GM21526 (cell line): ENCODE results near the gene MICOS13.
"Not testable (repeated sequence)": the region's sequence is repeated elsewhere in the genome, so short reads cannot be mapped to it uniquely, and the experiment has no call there.

Source experiments
- ATAC-seq: cut with Tn5 transposase; IDR thresholded peaks from one replicate; pipeline ENCODE4 v1.9.1; 2021; ENCODE audit warnings: moderate library complexity; ENCODE audit not compliant: unreplicated experiment, low FRiP score

The MICOS13 gene

DNA sequence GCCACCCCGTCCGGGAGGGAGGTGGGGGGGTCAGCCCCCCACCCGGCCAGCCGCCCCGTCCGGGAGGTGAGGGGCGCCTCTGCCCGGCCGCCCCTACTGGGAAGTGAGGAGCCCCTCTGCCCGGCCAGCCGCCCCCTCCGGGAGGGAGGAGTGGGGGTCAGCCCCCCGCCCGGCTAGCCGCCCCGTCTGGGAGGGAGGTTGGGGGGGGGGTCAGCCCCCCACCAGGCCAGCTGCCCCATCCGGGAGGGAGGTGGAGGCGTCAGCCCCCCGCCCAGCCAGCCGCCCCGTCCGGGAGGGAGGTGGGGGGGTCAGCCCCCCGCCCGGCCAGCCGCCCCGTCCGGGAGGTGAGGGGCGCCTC is 21.7 kb upstream of the MICOS13 start:
- not testable (repeated sequence) for ATAC-seq

GRCh38 chr19:5700455-5701092 is 20.3 kb upstream of the MICOS13 start:
- no peak for ATAC-seq

DNA sequence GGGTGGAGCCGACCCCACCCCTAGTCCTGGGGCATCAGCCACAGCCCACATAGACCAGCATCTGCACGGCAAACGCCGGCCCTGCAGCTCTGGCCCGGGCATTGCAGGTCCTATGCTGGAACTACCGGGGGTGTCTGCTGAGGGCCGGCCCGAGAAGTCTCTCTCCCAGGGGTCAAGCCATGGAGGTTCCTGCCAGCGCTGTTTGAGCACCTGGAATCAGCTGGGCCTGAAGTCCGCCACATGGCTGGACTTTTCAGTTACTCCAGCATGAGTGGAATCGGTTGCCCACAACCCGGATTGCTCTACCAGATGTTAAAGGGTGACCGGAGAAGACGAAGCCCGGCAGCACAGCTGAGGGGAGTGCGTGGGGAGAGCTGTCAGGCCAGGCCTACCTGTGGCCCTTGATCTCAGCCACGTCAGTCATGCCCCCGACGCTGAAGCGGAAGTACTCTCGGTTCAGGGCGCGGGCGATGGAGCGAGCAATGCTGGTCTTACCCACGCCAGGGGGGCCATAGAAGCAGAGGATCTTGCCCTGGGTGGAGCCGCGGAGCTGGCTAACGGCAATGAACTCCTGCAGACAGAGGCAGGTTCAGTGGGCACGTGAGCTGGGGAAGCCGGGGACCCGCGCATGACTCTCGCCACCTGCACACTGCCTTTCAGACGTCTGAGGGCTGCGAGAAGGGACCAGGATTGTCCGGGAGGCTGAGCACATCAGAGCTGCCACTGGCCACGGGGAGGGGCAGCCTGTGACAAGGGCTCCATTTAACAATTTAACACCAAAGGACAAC is 18.5 kb upstream of the MICOS13 start:
- no peak for ATAC-seq

- no peak for ATAC-seq
These were observed 17.7 kb upstream of the MICOS13 start for GRCh38 chr19:5697890-5698634.

DNA sequence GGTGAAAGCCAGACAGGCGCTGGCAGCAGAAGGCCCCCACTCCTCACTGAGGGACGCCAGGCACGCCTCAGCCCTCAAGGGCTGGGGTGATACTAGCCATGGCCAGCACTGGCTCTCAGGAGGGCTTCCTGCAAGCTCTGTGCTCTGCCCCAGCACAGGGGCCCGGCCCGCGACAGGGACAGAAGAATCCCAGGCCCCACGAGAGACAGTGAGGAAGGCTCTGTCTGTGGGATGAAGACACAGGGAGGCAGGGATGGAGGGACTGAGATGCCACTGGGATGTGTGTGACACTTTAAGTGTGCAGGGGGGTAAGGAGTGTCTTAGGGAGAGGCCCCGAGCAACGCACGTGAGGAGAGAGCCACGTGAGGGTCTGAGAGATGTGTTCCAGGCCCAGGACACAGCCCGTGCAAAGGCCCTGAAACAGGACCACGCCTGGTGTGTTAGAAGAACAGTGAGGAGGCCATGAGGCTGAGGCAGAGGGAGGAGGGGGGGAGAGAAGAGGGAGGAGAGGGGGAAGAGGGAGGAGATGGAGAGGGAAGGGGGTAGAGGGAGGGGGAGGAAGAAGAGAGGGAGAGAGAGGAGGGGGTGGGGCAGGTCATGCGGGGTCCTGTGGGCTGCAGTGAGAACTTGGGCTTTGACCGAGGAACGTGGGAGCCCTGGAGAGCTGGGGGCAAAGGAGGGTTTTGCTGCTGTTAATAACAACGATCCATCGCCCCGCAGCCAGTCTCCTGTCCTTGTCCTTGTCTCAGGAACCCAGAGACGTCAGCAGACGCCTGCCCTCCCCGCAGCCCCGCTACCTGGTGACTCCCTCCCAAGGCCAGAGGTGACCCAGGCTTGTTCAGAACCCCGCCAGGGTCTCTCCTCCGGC is 16.9 kb upstream of the MICOS13 start:
- no peak for ATAC-seq

GRCh38 chr19:5696196-5697021 is 16.1 kb upstream of the MICOS13 start:
- ATAC-seq = no peak

GRCh38 chr19:5695649-5696195 is 15.4 kb upstream of the MICOS13 start:
- no peak for ATAC-seq

GRCh38 chr19:5694956-5695648 is 14.8 kb upstream of the MICOS13 start:
- ATAC-seq = no peak

GRCh38 chr19:5694167-5694955 is 14.0 kb upstream of the MICOS13 start:
- ATAC-seq = no peak

GRCh38 chr19:5693195-5694166 is 13.2 kb upstream of the MICOS13 start:
- ATAC-seq = no peak

DNA sequence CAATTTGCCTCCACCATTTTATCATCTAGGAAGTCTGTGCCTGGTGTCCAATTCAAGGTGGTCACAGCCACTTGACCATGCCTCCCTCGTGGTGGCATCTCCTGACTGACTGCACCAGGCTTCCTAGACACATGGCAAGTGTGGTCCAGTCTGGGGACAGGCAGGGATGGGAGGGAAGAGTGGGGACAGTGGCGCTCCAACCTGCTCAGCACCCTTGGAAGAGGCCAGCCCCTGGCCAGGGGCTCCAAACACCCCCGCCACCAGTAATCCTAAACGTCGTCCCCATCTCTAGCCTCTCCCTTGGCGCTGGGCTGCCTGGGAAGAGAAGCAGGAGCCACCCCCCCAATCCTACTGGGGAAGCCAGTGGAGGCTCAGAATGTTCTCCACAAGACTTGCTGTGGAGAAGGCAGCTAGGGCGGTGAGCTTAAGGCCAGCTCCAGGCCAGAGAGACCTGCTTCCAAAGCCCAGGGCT is 12.4 kb upstream of the MICOS13 start:
- ATAC-seq = no peak

DNA sequence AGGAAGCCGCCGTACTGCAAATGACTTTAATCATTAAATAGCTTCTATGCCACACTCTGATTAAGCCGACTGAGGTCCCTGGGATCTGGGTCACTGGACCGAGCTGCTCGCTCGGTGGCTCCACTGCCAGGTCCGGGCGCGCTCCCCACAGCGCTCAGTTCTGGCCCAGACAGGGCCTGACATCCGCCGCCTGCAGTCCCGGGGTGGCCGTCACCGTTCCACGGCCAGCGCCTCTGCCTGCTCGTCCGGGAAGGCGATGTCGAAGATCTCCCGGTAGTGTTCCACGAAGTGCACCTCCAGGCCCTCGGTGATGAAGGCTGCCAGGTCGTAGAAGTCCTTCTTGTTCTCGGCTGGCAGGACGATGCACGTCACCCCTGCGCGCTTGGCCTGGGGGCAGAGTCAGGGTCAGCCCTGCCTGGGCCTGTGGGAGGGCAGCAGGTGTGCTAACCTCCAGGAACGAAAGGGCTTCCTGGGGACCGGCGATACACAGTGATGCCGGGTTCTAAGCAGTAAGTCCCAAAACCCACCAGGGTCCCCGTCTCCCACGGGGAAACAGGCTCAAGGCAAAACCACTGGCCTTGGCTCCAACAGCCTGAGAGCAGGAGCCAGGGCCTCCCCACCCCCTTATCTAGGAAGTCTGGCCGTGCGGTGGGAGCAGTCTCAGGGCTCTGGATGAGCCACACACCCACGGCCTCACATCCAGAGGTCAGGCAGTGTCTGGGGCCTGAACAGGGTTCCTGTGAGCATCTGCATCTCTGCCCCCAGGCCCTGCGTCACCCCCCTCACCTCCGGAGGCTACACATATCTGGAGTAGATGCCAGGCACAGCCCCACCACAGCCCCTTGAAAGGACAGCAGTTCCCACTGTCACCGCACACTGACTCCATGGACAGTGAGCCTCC is 11.8 kb upstream of the MICOS13 start:
- ATAC-seq = no peak

GRCh38 chr19:5690955-5691821 is 10.9 kb upstream of the MICOS13 start:
- ATAC-seq = no peak

GRCh38 chr19:5690125-5690954 is 10.0 kb upstream of the MICOS13 start, which contains the start of gene RPL36:
Gene RPL36 (plus strand): TSS chr19:5690295. CDS start chr19:5690508, 213 bp downstream.
- peak; percentile 47 for ATAC-seq
